GM12891 (cell line): Measurements from ENCODE around the gene MRPL9.

ENCODE experiments used
- POLR2A ChIP-seq: IDR thresholded peaks from 2 replicates; pipeline ENCODE4 v1.6.1; 2011; ENCODE audit warnings: low read depth, low read length, control low read depth
- POLR2AphosphoS5 ChIP-seq: IDR thresholded peaks from 2 replicates; pipeline ENCODE4 v1.6.1; 2011; ENCODE audit warnings: low read depth, low read length, control low read depth
- POU2F2 ChIP-seq: IDR thresholded peaks from 2 replicates; pipeline ENCODE4 v1.6.1; 2011; ENCODE audit warnings: low read depth, mild to moderate bottlenecking, control low read depth, low read length, moderate library complexity
- SPI1 ChIP-seq: IDR thresholded peaks from 2 replicates; pipeline ENCODE4 v1.6.1; 2011; ENCODE audit warnings: low read depth, low read length, control low read depth
- TAF1 ChIP-seq: IDR thresholded peaks from 2 replicates; pipeline ENCODE4 v1.6.1; 2011; ENCODE audit warnings: low read depth, low read length, control low read depth

DNA sequence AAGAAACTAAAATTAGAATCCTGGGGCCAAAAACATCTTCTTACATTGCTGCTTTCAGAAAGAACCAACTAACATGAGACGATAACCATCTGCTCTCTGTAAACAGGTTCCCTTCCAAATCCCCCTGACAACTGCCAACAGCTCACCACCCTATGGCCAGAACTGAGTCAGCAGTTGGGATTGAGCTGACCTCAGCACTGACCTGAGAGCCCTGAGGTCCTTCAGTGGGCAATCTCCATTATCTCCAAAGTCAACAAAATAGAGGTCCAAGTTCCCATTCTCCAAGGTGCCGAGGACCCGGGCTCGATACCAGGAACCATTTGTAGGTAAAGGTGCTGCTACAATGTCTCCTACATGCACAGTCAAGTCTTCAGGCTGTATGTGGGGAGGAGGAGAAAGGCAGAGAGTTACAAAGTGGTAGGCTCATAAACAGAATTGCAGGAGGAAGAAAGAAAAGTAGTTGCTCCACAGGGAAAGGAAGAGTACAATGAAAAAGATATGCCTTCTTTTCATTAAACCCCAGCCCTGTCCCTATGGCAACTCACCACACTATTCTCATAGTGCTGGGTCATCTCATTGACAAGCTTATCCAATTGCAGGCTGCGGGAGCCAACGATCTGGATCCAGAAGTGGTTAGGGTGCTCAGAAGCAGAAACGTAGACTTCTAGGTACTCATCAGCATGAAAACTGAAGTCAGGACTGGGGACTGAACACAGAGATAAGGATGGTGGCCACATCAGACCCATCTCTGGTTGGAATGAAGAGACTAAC lies 12.8 kb upstream of the MRPL9 start:
- TF ChIP-seq POLR2AphosphoS5 (no peak), POLR2A (no peak), TAF1 (no peak), SPI1 (no peak), POU2F2 (no peak)
